Suprapubic skin (tissue), 4 donors: ENCODE results near the gene PRDM12. TPM values are rescaled to one million over a fixed set of nuclear protein-coding genes. Genes with fewer than 3 reads are reported as not detected.
A peak's percentile ranks its signal among the peaks of the same experiment; 100 is the strongest.

Experiments used
- DNase-seq, 2 donors: peaks; one replicate each; pipeline ENCODE4 v3.0.0-alpha.2; 2019; ENCODE audit warnings: low spot score in 2 of 2
- H3K27ac ChIP-seq: fragments of 200-600 bp; sonication (generic); one replicate; pipeline ENCODE4 v1.5.1; 2019
- H3K27me3 ChIP-seq: fragments of 200-600 bp; sonication (generic); one replicate; pipeline ENCODE4 v1.5.1; 2019
- H3K36me3 ChIP-seq: fragments of 200-600 bp; sonication (generic); one replicate; pipeline ENCODE4 v1.5.1; 2019
- H3K4me1 ChIP-seq: fragments of 200-600 bp; sonication (generic); one replicate; pipeline ENCODE4 v1.5.1; 2019
- H3K4me3 ChIP-seq: fragments of 200-600 bp; sonication (generic); one replicate; pipeline ENCODE4 v1.5.1; 2019; ENCODE audit warnings: mild to moderate bottlenecking
- H3K9me3 ChIP-seq: fragments of 200-600 bp; sonication (generic); one replicate; pipeline ENCODE4 v1.5.1; 2019
- EP300 ChIP-seq: sonication (generic); formaldehyde crosslinking; IDR thresholded peaks from one replicate; pipeline ENCODE4 v1.6.1; 2017; ENCODE audit warnings: antibody characterized with exemption
- POLR2A ChIP-seq, 2 donors: fragments of 450-650 bp; IDR thresholded peaks; one replicate each; pipeline ENCODE4 v1.6.1; 2017; ENCODE audit warnings: antibody characterized with exemption in 2 of 2, mild to moderate bottlenecking in 2 of 2, moderate library complexity in 2 of 2
- POLR2AphosphoS5 ChIP-seq, 3 donors: sonication (generic); formaldehyde crosslinking; IDR thresholded peaks; one replicate each; pipeline ENCODE4 v1.6.1; 2017; ENCODE audit warnings: antibody characterized with exemption in 3 of 3
- WGBS: methylation state at CpG from one replicate; pipeline ENCODE4 v1.1.5; 2018; 5-methylcytosine and 5-hydroxymethylcytosine counted together
- total RNA-seq, 4 donors: library from RNA; depleted of rRNA; stranded (reverse); fragments of >200 nt; gene quantifications; one replicate each; pipeline ENCODE4 v1.1.0, GENCODE V29; 2016
- TF ChIP-seq, protein P1 (sequence below), 2 donors: fragments of 200-600 bp in 1 of 2; fragments of 450-650 bp in 1 of 2; sonication (generic) in 1 of 2; IDR thresholded peaks; one replicate each; pipeline ENCODE4 v1.5.1; 2016 to 2019; ENCODE audit warnings: antibody characterized with exemption in 2 of 2, mild to moderate bottlenecking in 1 of 2, moderate library complexity in 1 of 2

PRDM12 gene
- total RNA-seq, 4 donors from 2014 or later = not detected

DNA sequence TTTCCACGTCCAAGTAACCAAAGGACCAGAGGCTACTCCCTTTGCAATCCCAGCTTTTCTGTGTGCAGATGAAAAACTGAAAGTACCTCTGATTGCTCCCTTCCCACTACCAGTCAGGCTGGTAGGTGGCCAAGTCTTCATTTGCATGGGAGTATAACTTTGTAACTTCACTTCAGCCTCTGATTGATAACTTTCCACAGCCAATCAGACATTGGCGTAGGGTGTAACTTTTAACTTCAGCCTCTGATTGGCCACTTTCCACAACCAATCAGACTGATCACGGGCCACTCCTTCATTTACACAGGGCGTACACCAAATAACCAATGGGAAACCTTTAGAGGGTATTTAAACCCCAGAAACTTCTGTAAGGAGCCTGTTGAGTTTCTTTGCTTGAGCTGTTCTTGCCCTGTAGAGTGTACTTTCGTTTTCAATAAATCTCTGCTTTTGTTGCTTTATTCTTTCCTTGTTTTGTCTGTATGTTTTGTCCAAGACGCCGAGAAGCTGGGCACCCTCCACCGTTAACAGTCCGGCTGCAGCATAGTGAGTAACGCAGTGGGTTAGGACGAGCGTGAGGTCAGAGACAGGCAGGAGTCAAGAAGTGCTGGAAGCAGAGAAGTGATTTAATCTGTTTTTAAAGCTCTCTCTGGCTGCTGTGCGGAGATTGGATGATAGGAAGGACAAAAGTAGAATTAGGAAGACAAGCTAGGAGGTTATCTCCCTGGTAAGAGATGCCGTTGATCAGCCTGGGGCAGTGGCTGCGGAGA, 25.7 kb downstream of the PRDM12 start:
- H3K9me3 ChIP-seq = no peaks in the 10 kb centered on the region
- TF ChIP-seq, protein P1, sequence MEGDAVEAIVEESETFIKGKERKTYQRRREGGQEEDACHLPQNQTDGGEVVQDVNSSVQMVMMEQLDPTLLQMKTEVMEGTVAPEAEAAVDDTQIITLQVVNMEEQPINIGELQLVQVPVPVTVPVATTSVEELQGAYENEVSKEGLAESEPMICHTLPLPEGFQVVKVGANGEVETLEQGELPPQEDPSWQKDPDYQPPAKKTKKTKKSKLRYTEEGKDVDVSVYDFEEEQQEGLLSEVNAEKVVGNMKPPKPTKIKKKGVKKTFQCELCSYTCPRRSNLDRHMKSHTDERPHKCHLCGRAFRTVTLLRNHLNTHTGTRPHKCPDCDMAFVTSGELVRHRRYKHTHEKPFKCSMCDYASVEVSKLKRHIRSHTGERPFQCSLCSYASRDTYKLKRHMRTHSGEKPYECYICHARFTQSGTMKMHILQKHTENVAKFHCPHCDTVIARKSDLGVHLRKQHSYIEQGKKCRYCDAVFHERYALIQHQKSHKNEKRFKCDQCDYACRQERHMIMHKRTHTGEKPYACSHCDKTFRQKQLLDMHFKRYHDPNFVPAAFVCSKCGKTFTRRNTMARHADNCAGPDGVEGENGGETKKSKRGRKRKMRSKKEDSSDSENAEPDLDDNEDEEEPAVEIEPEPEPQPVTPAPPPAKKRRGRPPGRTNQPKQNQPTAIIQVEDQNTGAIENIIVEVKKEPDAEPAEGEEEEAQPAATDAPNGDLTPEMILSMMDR (IDR thresholded peaks at IDR 0.05) = no peak
- TF ChIP-seq POLR2A (IDR thresholded peaks at IDR 0.05) (no peak), EP300 (no peak), POLR2AphosphoS5 (IDR thresholded peaks at IDR 0.05) (no peak)
- no peaks in the 10 kb centered on the region for H3K27me3 ChIP-seq
- peaks cover 26% of the 10 kb centered on the region for H3K4me1 ChIP-seq
- no peaks in the 10 kb centered on the region for H3K36me3 ChIP-seq
- peak overlapping the region; percentile 39 for H3K4me3 ChIP-seq
- peak in 1 of 2 donors; percentile 77 for DNase-seq
- WGBS = 54% methylated on average over 15 of the region's 15 CpGs
- H3K27ac ChIP-seq = peak overlapping the region; percentile 57

- H3K4me1 ChIP-seq = peaks cover 31% of the 10 kb centered on the region
- TF ChIP-seq POLR2AphosphoS5 (IDR thresholded peaks at IDR 0.05) = no peak
- TF ChIP-seq, protein P1 (IDR thresholded peaks at IDR 0.05) = no peak
- no peak for TF ChIP-seq EP300
- TF ChIP-seq POLR2A (IDR thresholded peaks at IDR 0.05) = no peak
- no peak overlapping the region for H3K27ac ChIP-seq
- H3K36me3 ChIP-seq = peaks cover 20% of the 10 kb centered on the region
- H3K4me3 ChIP-seq = no peak overlapping the region
- H3K27me3 ChIP-seq = no peaks in the 10 kb centered on the region
- H3K9me3 ChIP-seq = no peaks in the 10 kb centered on the region
- 54% methylated on average over 25 of the region's 25 CpGs for WGBS
- DNase-seq = no peak
Observed at GRCh38 chr9:130692321-130692720, 27.9 kb downstream of the PRDM12 start.

- WGBS = 5% methylated on average over 8 of the region's 8 CpGs
- Histone ChIP-seq H3K9me3 (no peaks in the 10 kb centered on the region), H3K36me3 (peaks cover 28% of the 10 kb centered on the region), H3K4me1 (peaks cover 31% of the 10 kb centered on the region), H3K4me3 (peak overlapping the region; percentile 64), H3K27ac (no peak overlapping the region), H3K27me3 (no peaks in the 10 kb centered on the region)
- no peak for DNase-seq
- no peak for TF ChIP-seq POLR2A (IDR thresholded peaks at IDR 0.05)
- TF ChIP-seq, protein P1 (IDR thresholded peaks at IDR 0.05) = no peak
- no peak for TF ChIP-seq EP300
- TF ChIP-seq POLR2AphosphoS5 (IDR thresholded peaks at IDR 0.05) = no peak
Observed at GRCh38 chr9:130693101-130693425, 28.7 kb downstream of the PRDM12 start.

GRCh38 chr9:130693426-130694191, 29.2 kb downstream of the PRDM12 start, which contains the start of gene EXOSC2:
TSS of gene EXOSC2 (plus strand) at chr9:130693780. CDS start at chr9:130693792, 12 bp downstream.
- Histone ChIP-seq H3K4me1 (peaks cover 31% of the 10 kb centered on the region), H3K27me3 (no peaks in the 10 kb centered on the region), H3K4me3 (peak within 1 kb of the TSS; percentile 64), H3K9me3 (no peaks in the 10 kb centered on the region), H3K36me3 (peaks cover 33% of the 10 kb centered on the region), H3K27ac (peak within 1 kb of the TSS; percentile 65)
- DNase-seq = peak; percentile 99
- WGBS = 0% methylated on average over 17 of the region's 40 CpGs
- TF ChIP-seq POLR2AphosphoS5 (IDR thresholded peaks at IDR 0.05) (peak in 2 of 3 donors; percentile 22 to 67), POLR2A (IDR thresholded peaks at IDR 0.05) (peak in 1 of 2 donors; percentile 67), EP300 (no peak)
- TF ChIP-seq, protein P1 (IDR thresholded peaks at IDR 0.05) = no peak

- Histone ChIP-seq H3K27ac (no peak overlapping the region), H3K4me1 (peaks cover 31% of the 10 kb centered on the region), H3K4me3 (peak overlapping the region; percentile 64), H3K36me3 (peaks cover 39% of the 10 kb centered on the region), H3K9me3 (no peaks in the 10 kb centered on the region), H3K27me3 (no peaks in the 10 kb centered on the region)
- TF ChIP-seq EP300 (no peak), POLR2A (IDR thresholded peaks at IDR 0.05) (no peak), POLR2AphosphoS5 (IDR thresholded peaks at IDR 0.05) (no peak)
- TF ChIP-seq, protein P1 (IDR thresholded peaks at IDR 0.05) = no peak
- no peak for DNase-seq
- 1% methylated on average over 8 of the region's 8 CpGs for WGBS
Observed at GRCh38 chr9:130694205-130694604, 29.8 kb downstream of the PRDM12 start.
